DMS 273 treated with DMSO at 0.1 percent for 48 hours (cell line): ENCODE measurements around the gene ARHGAP35.
"Not testable (repeated sequence)": the region's sequence is repeated elsewhere in the genome, so short reads cannot be mapped to it uniquely, and the experiment has no call there.

Experiments
- DNase-seq: peaks from one replicate; lab custom pipeline; 2025; lab: John Stamatoyannopoulos, UW

The ARHGAP35 gene

GRCh38 chr19:46860846-46861690 lies at the start of gene ARHGAP35:
Gene ARHGAP35 (plus strand): TSS chr19:46860997. CDS start chr19:46918676, 57,679 bp downstream.
- no peak for DNase-seq

GRCh38 chr19:46812977-46813838 lies 47.6 kb upstream of the ARHGAP35 start:
- DNase-seq: no peak

- DNase-seq: no peak
Observed at GRCh38 chr19:46813839-46814358, 46.9 kb upstream of the ARHGAP35 start.

GRCh38 chr19:46815833-46816627 lies 44.8 kb upstream of the ARHGAP35 start:
- DNase-seq: peak; percentile 69

- no peak for DNase-seq
Observed at GRCh38 chr19:46818812-46819211, 42.0 kb upstream of the ARHGAP35 start.

- no peak for DNase-seq
Observed at GRCh38 chr19:46821512-46822409, 39.0 kb upstream of the ARHGAP35 start.

- DNase-seq: not testable (repeated sequence)
Observed at GRCh38 chr19:46822410-46822787, 38.4 kb upstream of the ARHGAP35 start.

- DNase-seq: no peak
Observed at GRCh38 chr19:46823049-46823448, 37.7 kb upstream of the ARHGAP35 start.

GRCh38 chr19:46824890-46825730 lies 35.7 kb upstream of the ARHGAP35 start:
- no peak for DNase-seq

GRCh38 chr19:46825731-46826055 lies 35.1 kb upstream of the ARHGAP35 start:
- no peak for DNase-seq

- no peak for DNase-seq
Observed at GRCh38 chr19:46828484-46828883, 32.3 kb upstream of the ARHGAP35 start.

GRCh38 chr19:46830864-46831263 lies 29.9 kb upstream of the ARHGAP35 start:
- no peak for DNase-seq

GRCh38 chr19:46834121-46834520 lies 26.7 kb upstream of the ARHGAP35 start:
- DNase-seq: no peak

GRCh38 chr19:46834984-46835383 lies 25.8 kb upstream of the ARHGAP35 start:
- no peak for DNase-seq

- no peak for DNase-seq
Observed at GRCh38 chr19:46838160-46838559, 22.6 kb upstream of the ARHGAP35 start.

GRCh38 chr19:46839752-46840497 lies 20.9 kb upstream of the ARHGAP35 start:
- DNase-seq: no peak

GRCh38 chr19:46840498-46840942 lies 20.3 kb upstream of the ARHGAP35 start:
- DNase-seq: peak; percentile 32

GRCh38 chr19:46841458-46842083 lies 19.2 kb upstream of the ARHGAP35 start:
- DNase-seq: no peak

GRCh38 chr19:46842791-46843190 lies 18.0 kb upstream of the ARHGAP35 start:
- DNase-seq: no peak
